OCI-LY1 (cell line): ENCODE measurements around the gene LRRC14B.
"Not testable (repeated sequence)": the region's sequence is repeated elsewhere in the genome, so short reads cannot be mapped to it uniquely, and the experiment has no call there.

Source experiments
- H2AFZ ChIP-seq: fragments of 200-600 bp; sonication (generic), shearing (Covaris generic); 2 replicates; pipeline ENCODE4 v1.6.0; 2014; ENCODE audit warnings: antibody characterized with exemption, mild to moderate bottlenecking, low read length
- H3F3A ChIP-seq: fragments of 200-600 bp; sonication (generic), shearing (Covaris generic); 2 replicates; pipeline ENCODE4 v1.6.0; 2014; ENCODE audit warnings: mild to moderate bottlenecking, antibody characterized with exemption, low read length, moderate library complexity; ENCODE audit not compliant: insufficient read depth
- H3K27ac ChIP-seq: fragments of 200-600 bp; sonication (generic); 2 replicates; pipeline ENCODE4 v1.5.1; 2014; ENCODE audit warnings: low read length, mixed run types, mild to moderate bottlenecking, low read depth; ENCODE audit not compliant: poor library complexity, severe bottlenecking
- H3K27me3 ChIP-seq: fragments of 200-600 bp; sonication (generic); 2 replicates; pipeline ENCODE4 v1.6.0; 2014; ENCODE audit warnings: antibody characterized with exemption, mild to moderate bottlenecking, low read length, moderate library complexity; ENCODE audit not compliant: insufficient read depth
- H3K36me3 ChIP-seq: fragments of 200-600 bp; sonication (generic); 2 replicates; pipeline ENCODE4 v1.6.1; 2014; ENCODE audit warnings: mild to moderate bottlenecking, antibody characterized with exemption, low read length, moderate library complexity, mixed read lengths; ENCODE audit not compliant: insufficient read depth
- H3K4me1 ChIP-seq: fragments of 200-600 bp; sonication (generic); 2 replicates; pipeline ENCODE4 v1.5.1; 2014; ENCODE audit warnings: mild to moderate bottlenecking, low read length, moderate library complexity; ENCODE audit not compliant: insufficient read depth, severe bottlenecking
- H3K4me2 ChIP-seq: fragments of 200-600 bp; sonication (generic), shearing (Covaris generic); 2 replicates; pipeline ENCODE4 v1.6.1; 2014; ENCODE audit warnings: low read length
- H3K4me3 ChIP-seq: fragments of 200-600 bp; sonication (generic); 2 replicates; pipeline ENCODE4 v1.5.1; 2014; ENCODE audit warnings: low read length, low read depth, mild to moderate bottlenecking, mixed read lengths; ENCODE audit not compliant: poor library complexity, severe bottlenecking
- H3K79me2 ChIP-seq: fragments of 200-600 bp; shearing (Covaris generic); 2 replicates; pipeline ENCODE4 v1.6.1; 2016; ENCODE audit warnings: mixed run types, low read length, mixed read lengths; ENCODE audit not compliant: insufficient read depth
- H3K9ac ChIP-seq: fragments of 200-600 bp; sonication (generic), shearing (Covaris generic); 2 replicates; pipeline ENCODE4 v1.6.1; 2014; ENCODE audit warnings: mild to moderate bottlenecking, low read length, mixed read lengths
- H3K9me2 ChIP-seq: fragments of 200-600 bp; sonication (generic), shearing (Covaris generic); 2 replicates; pipeline ENCODE4 v1.6.1; 2014; ENCODE audit warnings: low read depth, mild to moderate bottlenecking, low read length, mixed read lengths
- H3K9me3 ChIP-seq: fragments of 200-600 bp; shearing (Covaris generic); 2 replicates; pipeline ENCODE4 v1.6.1; 2014; ENCODE audit warnings: low read length, mixed read lengths
- H4K20me1 ChIP-seq: fragments of 200-600 bp; sonication (generic), shearing (Covaris generic); 2 replicates; pipeline ENCODE4 v1.6.0; 2016; ENCODE audit warnings: mild to moderate bottlenecking, low read length; ENCODE audit not compliant: insufficient read depth
- EZH2 ChIP-seq: fragments of 200-600 bp; sonication (generic), shearing (Covaris generic); IDR thresholded peaks from 2 replicates; pipeline ENCODE4 v1.8.0; 2017; ENCODE audit warnings: borderline replicate concordance, mixed run types, mild to moderate bottlenecking, antibody characterized with exemption, low read length, moderate library complexity, mixed read lengths
- TF ChIP-seq, protein P1 (sequence below): fragments of 200-600 bp; sonication (generic), shearing (Covaris generic); IDR thresholded peaks from 2 replicates; pipeline ENCODE4 v1.5.1; 2017; ENCODE audit warnings: mild to moderate bottlenecking, antibody characterized with exemption, low read length, moderate library complexity, mixed read lengths

The LRRC14B gene

GRCh38 chr5:163841-164240, 27.5 kb upstream of the LRRC14B start:
- H3K36me3 ChIP-seq: no peaks in the 10 kb centered on the region
- H3K9ac ChIP-seq: no peak overlapping the region
- no peaks in the 10 kb centered on the region for H4K20me1 ChIP-seq
- TF ChIP-seq, protein P1, sequence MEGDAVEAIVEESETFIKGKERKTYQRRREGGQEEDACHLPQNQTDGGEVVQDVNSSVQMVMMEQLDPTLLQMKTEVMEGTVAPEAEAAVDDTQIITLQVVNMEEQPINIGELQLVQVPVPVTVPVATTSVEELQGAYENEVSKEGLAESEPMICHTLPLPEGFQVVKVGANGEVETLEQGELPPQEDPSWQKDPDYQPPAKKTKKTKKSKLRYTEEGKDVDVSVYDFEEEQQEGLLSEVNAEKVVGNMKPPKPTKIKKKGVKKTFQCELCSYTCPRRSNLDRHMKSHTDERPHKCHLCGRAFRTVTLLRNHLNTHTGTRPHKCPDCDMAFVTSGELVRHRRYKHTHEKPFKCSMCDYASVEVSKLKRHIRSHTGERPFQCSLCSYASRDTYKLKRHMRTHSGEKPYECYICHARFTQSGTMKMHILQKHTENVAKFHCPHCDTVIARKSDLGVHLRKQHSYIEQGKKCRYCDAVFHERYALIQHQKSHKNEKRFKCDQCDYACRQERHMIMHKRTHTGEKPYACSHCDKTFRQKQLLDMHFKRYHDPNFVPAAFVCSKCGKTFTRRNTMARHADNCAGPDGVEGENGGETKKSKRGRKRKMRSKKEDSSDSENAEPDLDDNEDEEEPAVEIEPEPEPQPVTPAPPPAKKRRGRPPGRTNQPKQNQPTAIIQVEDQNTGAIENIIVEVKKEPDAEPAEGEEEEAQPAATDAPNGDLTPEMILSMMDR: no peak
- no peak for TF ChIP-seq EZH2
- no peak overlapping the region for H2AFZ ChIP-seq
- H3K79me2 ChIP-seq: no peaks in the 10 kb centered on the region
- H3K9me3 ChIP-seq: no peaks in the 10 kb centered on the region
- H3K27ac ChIP-seq: no peak overlapping the region
- no peaks in the 10 kb centered on the region for H3F3A ChIP-seq
- H3K27me3 ChIP-seq: peaks cover 4% of the 10 kb centered on the region; the same call in 1 of the 2 replicates
- no peaks in the 10 kb centered on the region for H3K9me2 ChIP-seq
- H3K4me1 ChIP-seq: no peaks in the 10 kb centered on the region
- H3K4me3 ChIP-seq: no peak overlapping the region
- H3K4me2 ChIP-seq: no peak overlapping the region

DNA sequence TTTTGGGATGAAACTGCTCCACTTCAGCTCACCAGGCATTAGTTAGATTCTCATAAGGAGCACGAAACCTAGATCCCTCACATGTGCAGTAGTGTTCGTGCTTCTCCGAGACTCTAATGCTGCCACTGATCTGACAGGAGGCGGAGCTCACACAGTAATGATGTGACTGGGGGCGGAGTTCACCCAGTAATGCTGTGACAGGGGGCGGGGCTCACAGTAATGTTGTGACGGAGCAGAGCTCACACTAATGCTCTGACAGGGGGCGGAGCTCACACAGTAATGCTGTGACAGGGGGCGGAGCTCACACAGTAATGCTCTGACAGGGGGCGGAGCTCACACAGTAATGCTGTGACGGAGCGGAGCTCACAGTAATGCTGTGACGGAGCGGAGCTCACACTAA, 27.1 kb upstream of the LRRC14B start:
- no peak for TF ChIP-seq EZH2
- TF ChIP-seq, protein P1: no peak
- H3K79me2 ChIP-seq: no peaks in the 10 kb centered on the region
- H4K20me1 ChIP-seq: no peaks in the 10 kb centered on the region
- no peaks in the 10 kb centered on the region for H3K9me3 ChIP-seq
- no peak overlapping the region for H3K4me3 ChIP-seq
- no peaks in the 10 kb centered on the region for H3K36me3 ChIP-seq
- peaks cover 4% of the 10 kb centered on the region; the same call in 1 of the 2 replicates for H3K27me3 ChIP-seq
- no peaks in the 10 kb centered on the region for H3K4me1 ChIP-seq
- H2AFZ ChIP-seq: no peak overlapping the region
- H3K9ac ChIP-seq: no peak overlapping the region
- H3K27ac ChIP-seq: no peak overlapping the region
- H3K4me2 ChIP-seq: no peak overlapping the region
- no peaks in the 10 kb centered on the region for H3F3A ChIP-seq
- no peaks in the 10 kb centered on the region for H3K9me2 ChIP-seq

GRCh38 chr5:164783-165182, 26.5 kb upstream of the LRRC14B start:
- not testable (repeated sequence) for H3K9ac ChIP-seq, H3K4me2 ChIP-seq, H3K9me2 ChIP-seq, H4K20me1 ChIP-seq, H3K4me1 ChIP-seq, H3K9me3 ChIP-seq, H3K27ac ChIP-seq, H3K79me2 ChIP-seq, H3K27me3 ChIP-seq, H3F3A ChIP-seq, H2AFZ ChIP-seq, H3K36me3 ChIP-seq, H3K4me3 ChIP-seq

DNA sequence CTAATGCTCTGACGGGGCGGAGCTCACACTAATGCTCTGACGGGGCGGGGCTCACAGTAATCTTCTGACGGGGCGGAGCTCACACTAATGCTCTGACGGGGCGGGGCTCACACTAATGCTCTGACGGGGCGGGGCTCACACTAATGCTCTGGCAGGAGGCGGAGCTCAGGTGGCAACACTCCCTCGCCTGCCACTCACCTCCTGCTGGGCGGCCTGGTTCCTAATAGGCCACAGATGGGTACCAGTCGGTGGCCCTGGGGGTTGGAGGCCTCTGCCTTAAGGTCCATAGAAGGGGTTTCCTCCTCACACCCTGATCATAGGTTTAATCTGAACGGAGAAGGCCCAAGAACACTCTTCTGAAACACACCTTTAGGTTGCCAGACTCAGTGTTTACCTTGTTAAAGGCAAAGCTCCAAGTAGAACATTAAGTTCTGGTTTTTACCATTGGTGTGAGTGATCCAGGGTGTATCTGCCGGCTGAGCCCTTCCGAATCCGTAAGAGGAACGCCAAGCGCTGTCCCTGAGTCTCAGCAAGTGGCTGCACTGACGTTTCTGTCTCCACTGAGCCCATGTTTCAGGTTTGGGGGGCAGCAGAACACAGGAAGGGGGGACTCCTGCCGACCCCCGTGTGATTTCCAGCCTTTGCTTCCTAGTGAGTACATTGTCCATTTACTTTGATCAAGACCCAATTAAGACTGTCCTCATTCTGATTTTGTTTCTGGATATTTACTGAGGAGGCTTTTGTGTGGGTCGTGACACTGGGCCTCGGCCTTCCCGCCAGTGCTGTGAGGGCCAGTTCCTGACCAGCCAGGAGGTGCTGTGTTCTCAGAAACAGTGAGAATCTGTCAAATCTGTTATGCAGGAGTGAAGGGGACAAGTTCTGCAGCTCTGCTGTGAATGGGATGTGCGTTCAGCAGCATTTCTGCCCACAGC, 24.6 kb upstream of the LRRC14B start:
- Histone ChIP-seq H3K9me2 (no peaks in the 10 kb centered on the region), H3K4me3 (no peak overlapping the region), H3K27me3 (0 out of 2 replicates have a peak, but pooled peaks cover 2% of the 10 kb centered on the region), H3K27ac (no peak overlapping the region), H3K9me3 (no peaks in the 10 kb centered on the region), H2AFZ (no peak overlapping the region), H4K20me1 (no peaks in the 10 kb centered on the region), H3K4me1 (no peaks in the 10 kb centered on the region), H3K36me3 (no peaks in the 10 kb centered on the region), H3K79me2 (no peaks in the 10 kb centered on the region), H3K9ac (no peak overlapping the region), H3F3A (no peaks in the 10 kb centered on the region), H3K4me2 (no peak overlapping the region)
- no peak for TF ChIP-seq EZH2
- TF ChIP-seq, protein P1: no peak
